Epithelial cell of proximal tubule (primary cell): ENCODE measurements around the gene KIF5A. TPM values are rescaled to one million over a fixed set of nuclear protein-coding genes. Genes with fewer than 3 reads are reported as not detected.
"Not testable (repeated sequence)": the region's sequence is repeated elsewhere in the genome, so short reads cannot be mapped to it uniquely, and the experiment has no call there.

Experiments
- DNase-seq: peaks from one replicate; pipeline ENCODE4 v3.0.0-alpha.2; 2011; ENCODE audit warnings: low read depth
- H3K4me3 ChIP-seq: 2 replicates; pipeline ENCODE4 v1.5.1; 2011; ENCODE audit warnings: low read depth, mild to moderate bottlenecking, low read length
- CTCF ChIP-seq: conservative IDR thresholded peaks from 2 replicates; pipeline ENCODE4 v1.5.1; 2012; ENCODE audit warnings: low read depth, mild to moderate bottlenecking, low read length
- total RNA-seq: library from RNA; depleted of rRNA; stranded (reverse); fragments of >200 nt; gene quantifications from 2 replicates; pipeline ENCODE4 v1.2.3, GENCODE V29; 2015

Gene KIF5A
- total RNA-seq, 1 donor from 2014 or later, result 0.46 TPM

GRCh38 chr12:57614178-57614947, 64.5 kb downstream of the KIF5A start:
- no peak for TF ChIP-seq CTCF

GRCh38 chr12:57614948-57615500, 65.2 kb downstream of the KIF5A start:
- DNase-seq, result no peak
- no peak for TF ChIP-seq CTCF
- H3K4me3 ChIP-seq, result no peak overlapping the region

More at GRCh38 chr12:57614178-57614947, 64.5 kb downstream of the KIF5A start:
- H3K4me3 ChIP-seq, result no peak overlapping the region
- DNase-seq, result no peak

- no peak overlapping the region for H3K4me3 ChIP-seq
- TF ChIP-seq CTCF, result no peak
- no peak for DNase-seq
Observed at GRCh38 chr12:57615637-57616036, 65.8 kb downstream of the KIF5A start.

GRCh38 chr12:57616383-57617101, 66.7 kb downstream of the KIF5A start:
- no peak for DNase-seq
- no peak for TF ChIP-seq CTCF

GRCh38 chr12:57617942-57618341, 68.1 kb downstream of the KIF5A start:
- H3K4me3 ChIP-seq, result no peak overlapping the region
- no peak for TF ChIP-seq CTCF
- no peak for DNase-seq

More at GRCh38 chr12:57616383-57617101, 66.7 kb downstream of the KIF5A start:
- no peak overlapping the region for H3K4me3 ChIP-seq

- not testable (repeated sequence) for DNase-seq, H3K4me3 ChIP-seq
Observed at GRCh38 chr12:57618431-57618830, 68.6 kb downstream of the KIF5A start.

- no peak for DNase-seq
Observed at GRCh38 chr12:57618966-57619433, 69.2 kb downstream of the KIF5A start.

More at GRCh38 chr12:57618966-57619433, 69.2 kb downstream of the KIF5A start:
- H3K4me3 ChIP-seq, result no peak overlapping the region
- TF ChIP-seq CTCF, result no peak
